MM.1S (cell line): ENCODE results near the gene PCGF3.

Experiments
- DNase-seq: peaks from one replicate; pipeline ENCODE4 v3.0.0-alpha.2; 2015
- H2AFZ ChIP-seq: fragments of 300-600 bp; sonication (generic); 2 replicates; pipeline ENCODE4 v1.6.0; 2016; ENCODE audit warnings: antibody characterized with exemption, low read length
- H3F3A ChIP-seq: fragments of 300-600 bp; sonication (generic); 2 replicates; pipeline ENCODE4 v1.6.1; 2016; ENCODE audit warnings: mild to moderate bottlenecking, antibody characterized with exemption, low read length, moderate library complexity, mixed read lengths; ENCODE audit not compliant: insufficient read depth
- H3K27ac ChIP-seq: fragments of 300-600 bp; sonication (generic); 2 replicates; pipeline ENCODE4 v1.5.1; 2016; ENCODE audit warnings: mild to moderate bottlenecking, low read length
- H3K27me3 ChIP-seq: fragments of 300-600 bp; sonication (generic); replicated peaks from 2 replicates; pipeline ENCODE4 v1.6.0; 2016; ENCODE audit warnings: low read length; ENCODE audit not compliant: insufficient read depth
- H3K36me3 ChIP-seq: fragments of 300-600 bp; sonication (generic); replicated peaks from 2 replicates; pipeline ENCODE4 v1.6.1; 2016; ENCODE audit warnings: mild to moderate bottlenecking, low read length, mixed read lengths; ENCODE audit not compliant: insufficient read depth
- H3K4me1 ChIP-seq: fragments of 300-600 bp; sonication (generic); 2 replicates; pipeline ENCODE4 v1.6.1; 2016; ENCODE audit warnings: low read length, mixed read lengths
- H3K4me2 ChIP-seq: fragments of 300-600 bp; sonication (generic); 2 replicates; pipeline ENCODE4 v1.6.0; 2016; ENCODE audit warnings: low read depth, low read length
- H3K4me3 ChIP-seq: fragments of 300-600 bp; sonication (generic); 2 replicates; pipeline ENCODE4 v1.5.1; 2016; ENCODE audit warnings: low read length, mixed read lengths
- H3K79me2 ChIP-seq: fragments of 300-600 bp; sonication (generic); 2 replicates; pipeline ENCODE4 v1.6.1; 2016; ENCODE audit warnings: mixed run types, low read length, mixed read lengths
- H3K9ac ChIP-seq: fragments of 300-600 bp; sonication (generic); 2 replicates; pipeline ENCODE4 v1.6.1; 2016; ENCODE audit warnings: low read length, mixed read lengths
- H3K9me2 ChIP-seq: fragments of 300-600 bp; sonication (generic); replicated peaks from 2 replicates; pipeline ENCODE4 v1.6.1; 2016; ENCODE audit warnings: mild to moderate bottlenecking, low read length, mixed read lengths; ENCODE audit not compliant: insufficient read depth
- H3K9me3 ChIP-seq: fragments of 300-600 bp; sonication (generic); replicated peaks from 2 replicates; pipeline ENCODE4 v1.6.1; 2016; ENCODE audit warnings: mild to moderate bottlenecking, low read length, mixed read lengths; ENCODE audit not compliant: insufficient read depth
- H4K20me1 ChIP-seq: fragments of 300-600 bp; sonication (generic); 2 replicates; pipeline ENCODE4 v1.6.1; 2016; ENCODE audit warnings: mild to moderate bottlenecking, low read length, moderate library complexity, mixed read lengths; ENCODE audit not compliant: insufficient read depth
- CTCF ChIP-seq: fragments of 300-600 bp; sonication (generic); IDR thresholded peaks from 2 replicates; pipeline ENCODE4 v1.5.1; 2016; ENCODE audit warnings: antibody characterized with exemption, low read length, mixed read lengths
- EZH2 ChIP-seq: fragments of 300-600 bp; sonication (generic); optimal IDR thresholded peaks from 2 replicates; pipeline ENCODE3; 2017; ENCODE audit warnings: low read depth, mild to moderate bottlenecking, antibody characterized with exemption, low read length, mixed read lengths
- EZH2phosphoT487 ChIP-seq: fragments of 300-600 bp; sonication (generic); IDR thresholded peaks from 2 replicates; pipeline ENCODE4 v1.6.1; 2018; ENCODE audit warnings: antibody characterized with exemption, low read length

Gene PCGF3

GRCh38 chr4:705278-706082, at the start of gene PCGF3:
TSS of gene PCGF3 (plus strand) at chr4:705832. CDS start at chr4:733681, 27,849 bp downstream.
- Histone ChIP-seq H4K20me1 (no peaks in the 10 kb centered on the region), H3K27ac (no peak within 1 kb of the TSS), H3K36me3 (no peaks in the 10 kb centered on the region), H3K4me2 (peak within 1 kb of the TSS; percentile 49; the same call in 1 of the 2 replicates), H2AFZ (peak within 1 kb of the TSS; percentile 42), H3K4me3 (peak within 1 kb of the TSS; percentile 59), H3K9ac (peak within 1 kb of the TSS; percentile 70; the same call in 1 of the 2 replicates), H3K79me2 (no peaks in the 10 kb centered on the region), H3K4me1 (no peaks in the 10 kb centered on the region), H3K27me3 (no peaks in the 10 kb centered on the region), H3F3A (no peaks in the 10 kb centered on the region), H3K9me3 (no peaks in the 10 kb centered on the region), H3K9me2 (no peaks in the 10 kb centered on the region)
- DNase-seq, result peak; percentile 53
- TF ChIP-seq EZH2phosphoT487 (no peak), EZH2 (no peak), CTCF (no peak)

GRCh38 chr4:656436-657337, 48.9 kb upstream of the PCGF3 start:
- no peaks in the 10 kb centered on the region for H3K4me1 ChIP-seq

GRCh38 chr4:657338-657833, 48.2 kb upstream of the PCGF3 start:
- TF ChIP-seq CTCF (no peak), EZH2phosphoT487 (no peak), EZH2 (no peak)
- no peak overlapping the region for H3K4me2 ChIP-seq

More at GRCh38 chr4:656436-657337, 48.9 kb upstream of the PCGF3 start:
- Histone ChIP-seq H3K9me3 (no peaks in the 10 kb centered on the region), H3K36me3 (no peaks in the 10 kb centered on the region), H3K27me3 (no peaks in the 10 kb centered on the region), H3K9me2 (no peaks in the 10 kb centered on the region), H3K9ac (no peak overlapping the region), H3F3A (no peaks in the 10 kb centered on the region), H3K4me2 (no peak overlapping the region), H2AFZ (no peak overlapping the region), H4K20me1 (no peaks in the 10 kb centered on the region), H3K27ac (no peak overlapping the region), H3K4me3 (no peak overlapping the region), H3K79me2 (no peaks in the 10 kb centered on the region)
- DNase-seq, result no peak
- TF ChIP-seq EZH2, result no peak
- TF ChIP-seq CTCF, result no peak
- TF ChIP-seq EZH2phosphoT487, result no peak

More at GRCh38 chr4:657338-657833, 48.2 kb upstream of the PCGF3 start:
- no peaks in the 10 kb centered on the region for H3K36me3 ChIP-seq
- H3K9ac ChIP-seq, result no peak overlapping the region
- H3K9me2 ChIP-seq, result no peaks in the 10 kb centered on the region
- DNase-seq, result no peak
- H3K9me3 ChIP-seq, result no peaks in the 10 kb centered on the region
- H4K20me1 ChIP-seq, result no peaks in the 10 kb centered on the region
- H3K4me1 ChIP-seq, result no peaks in the 10 kb centered on the region
- H2AFZ ChIP-seq, result no peak overlapping the region
- H3F3A ChIP-seq, result no peaks in the 10 kb centered on the region
- H3K27me3 ChIP-seq, result no peaks in the 10 kb centered on the region
- H3K4me3 ChIP-seq, result no peak overlapping the region
- no peak overlapping the region for H3K27ac ChIP-seq
- H3K79me2 ChIP-seq, result no peaks in the 10 kb centered on the region
